HepG2 (cell line): ENCODE results near the gene C20orf204. TPM values are rescaled to one million over a fixed set of nuclear protein-coding genes. Genes with fewer than 3 reads are reported as not detected.

ENCODE experiments used
- ATF5 ChIP-seq: sonication (generic); formaldehyde crosslinking; IDR thresholded peaks from 2 replicates; pipeline ENCODE4 v1.4.0; 2020; ENCODE audit warnings: mild to moderate bottlenecking, low read depth, missing genetic modification reagents
- CHD4 ChIP-seq: fragments of 200-600 bp; sonication (generic); IDR thresholded peaks from 2 replicates; pipeline ENCODE4 v1.7.0; 2017; ENCODE audit warnings: mild to moderate bottlenecking, low read length, borderline replicate concordance
- CREM ChIP-seq, 2 experiments: sonication (generic) in 1 of 2; formaldehyde crosslinking in 1 of 2; IDR thresholded peaks; 2 replicates each; pipeline versions ENCODE4 v1.4.0 to v1.6.1; 2016 to 2020; ENCODE audit warnings: antibody characterized with exemption in 1 of 2, mild to moderate bottlenecking in 1 of 2, missing genetic modification reagents in 1 of 2
- E2F1 ChIP-seq: sonication (generic); formaldehyde crosslinking; IDR thresholded peaks from 2 replicates; pipeline ENCODE4 v1.5.0; 2020; ENCODE audit warnings: missing genetic modification reagents
- GATA4 ChIP-seq: sonication (generic); IDR thresholded peaks from 2 replicates; pipeline ENCODE4 v1.6.1; 2016; ENCODE audit warnings: antibody characterized with exemption, low read depth, borderline replicate concordance
- HIC2 ChIP-seq: sonication (generic); formaldehyde crosslinking; IDR thresholded peaks from 2 replicates; pipeline ENCODE4 v1.9.0; 2022; ENCODE audit warnings: low read depth, missing genetic modification reagents
- MBNL3 ChIP-seq: fragments of 250-450 bp; sonication (Bioruptor Pico); conservative IDR thresholded peaks from 2 replicates; pipeline ENCODE4 v1.8.0; 2022; ENCODE audit warnings: mild to moderate bottlenecking, inconsistent platforms
- MZF1 ChIP-seq: sonication (generic); formaldehyde crosslinking; IDR thresholded peaks from 2 replicates; pipeline ENCODE4 v1.8.1; 2023; ENCODE audit warnings: mild to moderate bottlenecking, missing genetic modification reagents, borderline replicate concordance
- PAWR ChIP-seq: sonication (generic); formaldehyde crosslinking; IDR thresholded peaks from 2 replicates; pipeline ENCODE4 v1.4.0; 2020; ENCODE audit warnings: missing genetic modification reagents, mild to moderate bottlenecking, borderline replicate concordance
- PCBP1 ChIP-seq: fragments of 200-400 bp; formaldehyde crosslinking; IDR thresholded peaks from 2 replicates; pipeline ENCODE4 v1.6.1; 2017; ENCODE audit warnings: mild to moderate bottlenecking, low read depth, low read length, borderline replicate concordance
- TRIM24 ChIP-seq: sonication (generic); formaldehyde crosslinking; IDR thresholded peaks from 2 replicates; pipeline ENCODE4 v1.8.0; 2022; ENCODE audit warnings: mild to moderate bottlenecking, missing genetic modification reagents
- ZBTB7A ChIP-seq: sonication (generic); formaldehyde crosslinking; IDR thresholded peaks from 2 replicates; pipeline ENCODE4 v1.8.0; 2022; ENCODE audit warnings: mild to moderate bottlenecking, missing genetic modification reagents
- ZNF263 ChIP-seq: sonication (generic); formaldehyde crosslinking; IDR thresholded peaks from 2 replicates; pipeline ENCODE4 v1.4.0; 2020; ENCODE audit warnings: missing genetic modification reagents
- ZNF296 ChIP-seq: sonication (generic); formaldehyde crosslinking; conservative IDR thresholded peaks from 2 replicates; pipeline ENCODE4 v1.5.0; 2020; ENCODE audit warnings: mild to moderate bottlenecking, missing genetic modification reagents
- ZNF367 ChIP-seq: sonication (generic); formaldehyde crosslinking; IDR thresholded peaks from 2 replicates; pipeline ENCODE4 v1.4.0; 2020; ENCODE audit warnings: missing genetic modification reagents, borderline replicate concordance
- ZNF569 ChIP-seq: sonication (generic); formaldehyde crosslinking; IDR thresholded peaks from 2 replicates; pipeline ENCODE4 v1.5.0; 2020; ENCODE audit warnings: mild to moderate bottlenecking, missing genetic modification reagents, moderate library complexity, borderline replicate concordance
- ZNF749 ChIP-seq: sonication (generic); formaldehyde crosslinking; IDR thresholded peaks from 2 replicates; pipeline ENCODE4 v1.8.0; 2022; ENCODE audit warnings: mild to moderate bottlenecking, missing genetic modification reagents, moderate library complexity, borderline replicate concordance
- polyA plus RNA-seq, 8 experiments: library from polyadenylated mRNA; depleted of rRNA in 3 of 8; stranded (reverse) in 7 of 8; unstranded in 1 of 8; fragments of >200 nt; fragmentation: Illumina TruSeq in 4 of 8; extraction: Trizol in 4 of 8; gene quantifications; 2 replicates each; pipeline versions ENCODE4 v1.2.1 to v1.2.3, GENCODE V29; 2011 to 2016; ENCODE audit warnings: low read depth in 4 of 8, missing spikeins in 1 of 8, mixed read lengths in 1 of 8; ENCODE audit not compliant: insufficient read depth in 1 of 8
- total RNA-seq, 5 experiments: library from RNA; depleted of rRNA; stranded (reverse); fragments of >200 nt; fragmentation: Illumina TruSeq; extraction: Trizol; gene quantifications; 2 replicates each; pipeline ENCODE4 v1.2.3, GENCODE V29; 2016; ENCODE audit warnings: low read depth in 1 of 5
- TF ChIP-seq, protein P1 (sequence below): sonication (generic); formaldehyde crosslinking; IDR thresholded peaks from 2 replicates; pipeline ENCODE4 v1.4.0; 2020; ENCODE audit warnings: missing genetic modification reagents, low read depth, mild to moderate bottlenecking, borderline replicate concordance
- TF ChIP-seq, protein P2 (sequence below): sonication (generic); formaldehyde crosslinking; conservative IDR thresholded peaks from 2 replicates; pipeline ENCODE4 v1.4.0; 2020; ENCODE audit warnings: missing genetic modification reagents

C20orf204 gene
- total and polyA plus RNA-seq, 2 of the 13 experiments (the other 11 are each of a cell fraction or from before 2014, with no cell fraction given), result 22.1 to 80.0 TPM

- TF ChIP-seq PAWR (CRISPR knock-in tag) (peak; percentile 96), ZBTB7A (CRISPR knock-in tag) (peak; percentile 70), HIC2 (CRISPR knock-in tag) (peak; percentile 53; the same call in 1 of the 2 replicates), MBNL3 (CRISPR knock-in tag) (no peak), ATF5 (CRISPR knock-in tag) (0 out of 2 replicates have a peak, but pooled peaks have one; percentile 63), CREM (IDR thresholded peaks at IDR 0.05) (peak; percentile 97), CREM (CRISPR knock-in tag; IDR thresholded peaks at IDR 0.05) (peak; percentile 49; the same call in 1 of the 2 replicates), ZNF263 (CRISPR knock-in tag) (no peak; the same call in 1 of the 2 replicates), MZF1 (CRISPR knock-in tag) (0 out of 2 replicates have a peak, but pooled peaks have one; percentile 85), CHD4 (no peak), E2F1 (CRISPR knock-in tag) (peak; percentile 69; the same call in 1 of the 2 replicates), ZNF749 (CRISPR knock-in tag) (peak; percentile 79), TRIM24 (no peak), PCBP1 (peak; percentile 72; the same call in 1 of the 2 replicates), ZNF367 (CRISPR knock-in tag) (peak; percentile 49; the same call in 1 of the 2 replicates), ZNF569 (CRISPR knock-in tag) (0 out of 2 replicates have a peak, but pooled peaks have one; percentile 63), GATA4 (peak; percentile 78; the same call in 1 of the 2 replicates), ZNF296 (peak; percentile 81; the same call in 1 of the 2 replicates)
- TF ChIP-seq, protein P1, sequence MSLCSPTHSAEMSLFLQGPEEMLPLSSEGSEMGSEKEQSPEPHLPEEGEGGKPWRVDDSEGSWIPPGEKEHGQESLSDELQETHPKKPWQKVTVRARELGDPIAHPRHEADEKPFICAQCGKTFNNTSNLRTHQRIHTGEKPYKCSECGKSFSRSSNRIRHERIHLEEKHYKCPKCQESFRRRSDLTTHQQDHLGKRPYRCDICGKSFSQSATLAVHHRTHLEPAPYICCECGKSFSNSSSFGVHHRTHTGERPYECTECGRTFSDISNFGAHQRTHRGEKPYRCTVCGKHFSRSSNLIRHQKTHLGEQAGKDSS, result no peak; the same call in 1 of the 2 replicates
- TF ChIP-seq, protein P2, sequence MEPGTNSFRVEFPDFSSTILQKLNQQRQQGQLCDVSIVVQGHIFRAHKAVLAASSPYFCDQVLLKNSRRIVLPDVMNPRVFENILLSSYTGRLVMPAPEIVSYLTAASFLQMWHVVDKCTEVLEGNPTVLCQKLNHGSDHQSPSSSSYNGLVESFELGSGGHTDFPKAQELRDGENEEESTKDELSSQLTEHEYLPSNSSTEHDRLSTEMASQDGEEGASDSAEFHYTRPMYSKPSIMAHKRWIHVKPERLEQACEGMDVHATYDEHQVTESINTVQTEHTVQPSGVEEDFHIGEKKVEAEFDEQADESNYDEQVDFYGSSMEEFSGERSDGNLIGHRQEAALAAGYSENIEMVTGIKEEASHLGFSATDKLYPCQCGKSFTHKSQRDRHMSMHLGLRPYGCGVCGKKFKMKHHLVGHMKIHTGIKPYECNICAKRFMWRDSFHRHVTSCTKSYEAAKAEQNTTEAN (CRISPR knock-in tag), result peak; percentile 61; the same call in 1 of the 2 replicates
These were observed 26.8 kb downstream of the C20orf204 start, which contains the start of gene TCEA2 (continued) for GRCh38 chr20:64062596-64063388.
